Stimulated activated CD4-positive, alpha-beta T cell treated with anti-CD3 and anti-CD28 coated beads, TNF-alpha, amount 100 ng/mL, for 4 hours (primary cell): ENCODE data around the gene LRRC17.
"Not testable (repeated sequence)": the region's sequence is repeated elsewhere in the genome, so short reads cannot be mapped to it uniquely, and the experiment has no call there.

Experiments
- DNase-seq, 3 experiments: peaks; one replicate each; pipeline ENCODE4 v3.0.0-alpha.2; 2020; ENCODE audit warnings: low read depth in 3 of 3

LRRC17 gene

GRCh38 chr7:102897211-102897631 lies 15.6 kb upstream of the LRRC17 start:
- DNase-seq, result no peak

GRCh38 chr7:102897856-102898531 lies 14.8 kb upstream of the LRRC17 start:
- no peak for DNase-seq

- no peak for DNase-seq
Observed at GRCh38 chr7:102898532-102898859, 14.3 kb upstream of the LRRC17 start.

GRCh38 chr7:102902052-102902451 lies 10.7 kb upstream of the LRRC17 start:
- not testable (repeated sequence) for DNase-seq

GRCh38 chr7:102903576-102903975 lies 9.2 kb upstream of the LRRC17 start:
- not testable (repeated sequence) for DNase-seq

- DNase-seq, result no peak
Observed at GRCh38 chr7:102908676-102909075, 4.1 kb upstream of the LRRC17 start.

GRCh38 chr7:102913826-102914225 lies 1.0 kb downstream of the LRRC17 start:
- DNase-seq, result no peak

GRCh38 chr7:102914585-102914984 lies 1.8 kb downstream of the LRRC17 start:
- no peak for DNase-seq

- no peak for DNase-seq
Observed at GRCh38 chr7:102916426-102916825, 3.6 kb downstream of the LRRC17 start.

GRCh38 chr7:102916881-102917280 lies 4.1 kb downstream of the LRRC17 start:
- no peak for DNase-seq

- no peak for DNase-seq
Observed at GRCh38 chr7:102917436-102918353, 4.9 kb downstream of the LRRC17 start.

GRCh38 chr7:102918845-102919244 lies 6.0 kb downstream of the LRRC17 start:
- DNase-seq, result no peak

- no peak for DNase-seq
Observed at GRCh38 chr7:102925976-102926782, 13.4 kb downstream of the LRRC17 start.

GRCh38 chr7:102926783-102927140 lies 14.0 kb downstream of the LRRC17 start:
- DNase-seq, result no peak

- DNase-seq, result no peak
Observed at GRCh38 chr7:102927312-102927933, 14.6 kb downstream of the LRRC17 start.

GRCh38 chr7:102931757-102932156 lies 19.0 kb downstream of the LRRC17 start:
- DNase-seq, result no peak

GRCh38 chr7:102933763-102934162 lies 21.0 kb downstream of the LRRC17 start:
- no peak for DNase-seq

- DNase-seq, result no peak
Observed at GRCh38 chr7:102934239-102934638, 21.4 kb downstream of the LRRC17 start.

GRCh38 chr7:102934701-102935100 lies 21.9 kb downstream of the LRRC17 start:
- no peak for DNase-seq

- no peak for DNase-seq
Observed at GRCh38 chr7:102935450-102936115, 22.8 kb downstream of the LRRC17 start.

- DNase-seq, result no peak
Observed at GRCh38 chr7:102938679-102939078, 25.9 kb downstream of the LRRC17 start.
